Esophagus squamous epithelium (tissue), 4 donors: ENCODE measurements around the gene TRAF7.

Experiments
- CTCF ChIP-seq, 6 experiments: fragments of 450-650 bp in 4 of 6; fragments of 200-600 bp in 2 of 6; sonication (generic) in 2 of 6; IDR thresholded peaks; one replicate each; pipeline ENCODE4 v1.5.1; 2016 to 2019; ENCODE audit warnings: antibody characterized with exemption in 6 of 6, mild to moderate bottlenecking in 4 of 6, moderate library complexity in 4 of 6
- POLR2A ChIP-seq, 4 donors: fragments of 450-650 bp; IDR thresholded peaks; one replicate each; pipeline ENCODE4 v1.6.1; 2017; ENCODE audit warnings: antibody characterized with exemption in 4 of 4, mild to moderate bottlenecking in 4 of 4, moderate library complexity in 3 of 4

- no peak for TF ChIP-seq CTCF (IDR thresholded peaks at IDR 0.05)
- TF ChIP-seq POLR2A (IDR thresholded peaks at IDR 0.05): no peak
Observed at GRCh38 chr16:2173916-2174315, 18.3 kb downstream of the TRAF7 start.
